Left ventricle myocardium inferior (tissue), 1 donor: ENCODE measurements around the gene TMPRSS3. TPM values are rescaled to one million over a fixed set of nuclear protein-coding genes. Genes with fewer than 3 reads are reported as not detected.

ENCODE experiments used
- DNase-seq: peaks from one replicate; pipeline ENCODE4 v3.0.0-alpha.2; 2020
- H3K27ac ChIP-seq: fragments of 200-600 bp; replicated peaks from 2 replicates; pipeline ENCODE4 v1.8.0; 2021
- H3K27me3 ChIP-seq: fragments of 200-600 bp; 2 replicates; pipeline ENCODE4 v1.8.0; 2021; ENCODE audit warnings: low read depth
- H3K36me3 ChIP-seq: fragments of 200-600 bp; 2 replicates; pipeline ENCODE4 v1.8.0; 2021
- H3K4me1 ChIP-seq: fragments of 200-600 bp; 2 replicates; pipeline ENCODE4 v1.8.0; 2021
- H3K4me3 ChIP-seq: fragments of 200-600 bp; 2 replicates; pipeline ENCODE4 v1.8.0; 2021; ENCODE audit warnings: mild to moderate bottlenecking, moderate library complexity
- H3K9me3 ChIP-seq: fragments of 200-600 bp; replicated peaks from 2 replicates; pipeline ENCODE4 v1.8.0; 2021
- CTCF ChIP-seq: fragments of 200-600 bp; IDR thresholded peaks from 2 replicates; pipeline ENCODE4 v1.8.0; 2021; ENCODE audit warnings: antibody characterized with exemption, mild to moderate bottlenecking, borderline replicate concordance
- intact Hi-C: fragments of 100-400 bp; cut with micrococcal nuclease; formaldehyde crosslinking; loops from one replicate; pipeline ENCODE4 v1.11.0; 2022
- total RNA-seq: library from RNA; stranded (reverse); fragmentation: NEBNext Ultra II Directional; extraction: Animal tissue kit (Norgen Biotek cat#: 25700); gene quantifications from one replicate; pipeline ENCODE4 v1.2.1, GENCODE V29; 2021
- donor health status: DM: no; HTN: yes; CAD: no; lungs with severe emphysema.

TMPRSS3 gene
- total RNA-seq, 1 donor from 2014 or later, result not detected

DNA sequence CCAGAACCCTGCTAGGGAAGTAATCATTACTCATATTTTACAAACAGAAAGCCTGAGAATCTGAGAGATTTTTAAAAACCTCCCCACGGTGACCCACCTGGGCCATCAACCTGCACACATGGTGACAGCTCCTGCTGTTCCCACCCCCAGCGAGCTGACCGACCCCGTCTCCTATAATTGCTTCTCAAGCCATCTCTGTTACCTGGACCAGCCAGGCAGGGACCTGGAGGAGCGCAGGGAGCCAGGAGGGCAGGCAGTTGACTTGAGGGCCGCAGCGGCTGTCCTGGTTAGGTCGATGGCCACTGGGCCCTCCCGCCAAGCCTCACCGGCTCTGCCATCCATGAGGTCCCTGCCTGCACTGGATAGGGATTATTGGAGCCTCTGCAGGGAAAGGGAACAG, 52.8 kb downstream of the TMPRSS3 start:
- DNase-seq, result no peak
- intact Hi-C loops, result no loop called here
- Histone ChIP-seq H3K4me3 (no peak overlapping the region), H3K36me3 (no peaks in the 10 kb centered on the region), H3K27me3 (peaks cover 25% of the 10 kb centered on the region), H3K27ac (no peak overlapping the region), H3K4me1 (no peaks in the 10 kb centered on the region), H3K9me3 (no peaks in the 10 kb centered on the region)
- TF ChIP-seq CTCF, result no peak

GRCh38 chr21:42341776-42342542, 53.9 kb downstream of the TMPRSS3 start:
- Histone ChIP-seq H3K27me3 (peaks cover 21% of the 10 kb centered on the region), H3K27ac (no peak overlapping the region), H3K4me1 (no peaks in the 10 kb centered on the region), H3K9me3 (no peaks in the 10 kb centered on the region), H3K36me3 (no peaks in the 10 kb centered on the region), H3K4me3 (no peak overlapping the region)
- intact Hi-C loops, result no loop called here
- no peak for TF ChIP-seq CTCF
- no peak for DNase-seq

GRCh38 chr21:42340187-42341050, 55.4 kb downstream of the TMPRSS3 start:
- no peak for DNase-seq
- H3K4me3 ChIP-seq, result no peak overlapping the region
- no peak for TF ChIP-seq CTCF
- no peaks in the 10 kb centered on the region for H3K9me3 ChIP-seq
- peaks cover 22% of the 10 kb centered on the region for H3K27me3 ChIP-seq
- intact Hi-C loops, result no loop called here
- no peaks in the 10 kb centered on the region for H3K36me3 ChIP-seq
- no peak overlapping the region for H3K27ac ChIP-seq
- no peaks in the 10 kb centered on the region for H3K4me1 ChIP-seq

DNA sequence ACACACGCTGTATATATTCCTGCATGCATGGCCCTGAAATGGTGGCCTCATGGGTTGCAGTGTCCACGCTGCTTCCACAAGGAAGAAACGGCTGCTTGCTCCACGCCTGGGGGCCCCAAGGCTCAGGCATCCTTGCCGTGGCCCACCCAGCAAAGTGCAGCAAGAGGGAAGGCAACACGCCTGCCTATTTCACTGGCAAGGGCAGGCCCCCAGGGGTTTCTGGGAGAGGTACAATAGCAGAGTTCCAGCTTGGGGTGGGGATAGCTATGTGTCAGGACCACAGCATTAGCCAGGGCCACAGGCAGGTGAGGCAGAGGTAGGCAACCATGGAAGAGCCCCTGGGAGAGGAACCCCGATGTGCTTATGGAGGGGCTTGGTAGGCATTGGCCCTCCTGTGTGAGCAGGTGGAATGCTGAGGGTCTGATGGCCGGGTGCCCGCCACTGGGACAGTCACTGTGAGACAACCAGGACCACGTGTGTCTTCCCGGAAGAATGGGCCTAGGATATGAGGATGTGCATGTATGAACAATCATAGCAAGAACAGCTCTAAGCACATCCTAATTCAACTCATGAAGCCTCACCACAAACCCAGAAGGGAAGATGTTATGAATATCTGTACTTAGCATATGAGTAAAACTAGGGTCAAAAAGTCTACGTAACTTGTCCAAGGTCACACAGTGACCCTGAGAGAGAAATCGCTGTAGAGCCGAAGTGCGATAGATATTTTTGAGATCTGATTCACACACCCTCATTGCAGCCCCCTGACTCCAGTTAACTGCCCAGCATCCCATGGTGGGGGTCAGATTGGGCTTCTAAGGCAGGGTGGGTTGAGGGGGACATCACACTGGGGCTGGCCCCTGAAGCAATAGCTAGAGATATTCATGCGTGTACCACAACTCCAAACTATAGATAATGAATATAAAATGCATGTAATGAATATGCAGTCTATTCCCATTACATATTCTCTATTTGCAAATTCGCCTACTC, 56.8 kb downstream of the TMPRSS3 start:
- no peaks in the 10 kb centered on the region for H3K36me3 ChIP-seq
- no peak overlapping the region for H3K27ac ChIP-seq
- no peak for TF ChIP-seq CTCF
- H3K9me3 ChIP-seq, result no peaks in the 10 kb centered on the region
- no peak overlapping the region for H3K4me3 ChIP-seq
- H3K27me3 ChIP-seq, result peaks cover 36% of the 10 kb centered on the region
- H3K4me1 ChIP-seq, result no peaks in the 10 kb centered on the region
- DNase-seq, result no peak
- intact Hi-C loops, result no loop called here
